ENCODE data around the gene OR56A3. TPM values are rescaled to one million over a fixed set of nuclear protein-coding genes. Genes with fewer than 3 reads are reported as not detected.

The OR56A3 gene
- total RNA-seq, 1 donor from 2014 or later, result not detected

- H3K4me3 ChIP-seq (ENCODE audit: low read depth, low read length), result no peak overlapping the region
- no peak for DNase-seq (ENCODE audit: low read depth)
- TF ChIP-seq CTCF (IDR thresholded peaks at IDR 0.05; ENCODE audit: insufficient read depth, low read length, poor library complexity, severe bottlenecking), result no peak
- H3K27me3 ChIP-seq (ENCODE audit: control insufficient read depth, insufficient read depth, low read length), result no peaks in the 10 kb centered on the region
- no peaks in the 10 kb centered on the region for H3K36me3 ChIP-seq (ENCODE audit: control insufficient read depth, insufficient read depth, low read length)
These were observed 18.6 kb upstream of the OR56A3 start for GRCh38 chr11:5923427-5923776.

DNA sequence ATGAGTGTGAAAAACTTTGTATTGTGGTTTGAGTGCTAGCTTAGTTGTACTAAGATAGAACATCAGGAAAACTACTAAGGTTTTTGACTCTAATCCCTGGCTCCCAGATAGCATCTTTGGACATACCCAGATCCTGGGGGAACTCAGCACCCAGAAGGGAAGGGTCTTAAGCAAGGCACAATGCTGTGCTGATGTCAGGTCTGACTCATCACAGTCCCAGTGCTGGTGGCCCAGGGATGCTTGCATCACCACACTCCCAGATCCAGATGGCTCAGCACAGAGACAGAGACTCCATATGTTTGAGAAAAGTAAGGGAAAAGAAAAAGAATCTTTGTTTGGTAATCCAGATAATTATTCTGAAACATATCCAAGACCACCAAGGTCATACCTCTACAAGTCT lies 18.3 kb upstream of the OR56A3 start:
- no peak for TF ChIP-seq CTCF (IDR thresholded peaks at IDR 0.05; ENCODE audit: insufficient read depth, low read length, poor library complexity, severe bottlenecking)
- H3K27me3 ChIP-seq (ENCODE audit: control insufficient read depth, insufficient read depth, low read length), result no peaks in the 10 kb centered on the region
- H3K4me3 ChIP-seq (ENCODE audit: low read depth, low read length), result no peak overlapping the region
- H3K36me3 ChIP-seq (ENCODE audit: control insufficient read depth, insufficient read depth, low read length), result no peaks in the 10 kb centered on the region
- DNase-seq (ENCODE audit: low read depth), result no peak

DNA sequence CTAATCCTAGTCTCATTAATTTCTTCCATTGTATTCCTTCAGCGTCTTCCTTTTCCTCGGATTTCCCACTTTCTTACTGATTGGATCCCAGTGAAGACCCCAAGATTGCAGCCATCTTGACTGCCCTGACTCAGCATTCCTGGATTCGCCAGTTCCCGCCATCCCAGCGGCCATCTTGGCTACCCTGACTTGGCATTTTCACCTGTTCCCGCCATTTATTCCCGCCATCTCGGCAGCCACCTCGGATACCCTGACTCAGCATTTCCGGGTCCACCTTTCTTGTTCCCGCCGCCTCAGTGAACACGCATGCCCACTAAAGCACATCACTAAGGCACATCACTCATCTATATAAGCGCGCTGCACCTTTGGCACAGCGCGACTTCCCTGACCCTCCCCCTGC lies 13.8 kb upstream of the OR56A3 start:
- Histone ChIP-seq H3K36me3 (ENCODE audit: control insufficient read depth, insufficient read depth, low read length) (no peaks in the 10 kb centered on the region), H3K27me3 (ENCODE audit: control insufficient read depth, insufficient read depth, low read length) (no peaks in the 10 kb centered on the region), H3K4me3 (ENCODE audit: low read depth, low read length) (no peak overlapping the region)
- DNase-seq (ENCODE audit: low read depth), result no peak
- TF ChIP-seq CTCF (IDR thresholded peaks at IDR 0.05; ENCODE audit: insufficient read depth, low read length, poor library complexity, severe bottlenecking), result no peak

DNA sequence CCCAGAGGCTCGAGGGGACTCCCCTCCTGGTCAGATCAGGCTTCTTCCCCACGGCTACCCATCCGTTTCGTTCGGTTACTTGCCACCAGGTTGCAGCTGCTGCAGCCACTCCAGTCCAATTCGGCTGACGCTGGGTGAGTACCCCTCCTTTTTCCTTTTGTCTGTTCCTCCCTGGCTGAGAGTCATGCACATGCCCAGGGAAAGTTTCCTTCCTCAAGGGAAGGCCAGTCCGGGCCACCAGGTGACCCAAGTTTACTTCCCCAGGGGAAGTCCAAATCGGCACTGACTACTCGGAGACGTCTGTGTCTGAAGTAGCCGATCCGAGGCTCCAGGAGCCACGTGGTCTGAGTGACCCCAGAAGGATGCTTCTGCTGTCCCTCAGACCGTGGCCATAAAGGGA lies 13.2 kb upstream of the OR56A3 start:
- H3K36me3 ChIP-seq (ENCODE audit: control insufficient read depth, insufficient read depth, low read length), result no peaks in the 10 kb centered on the region
- H3K4me3 ChIP-seq (ENCODE audit: low read depth, low read length), result no peak overlapping the region
- DNase-seq (ENCODE audit: low read depth), result no peak
- no peak for TF ChIP-seq CTCF (IDR thresholded peaks at IDR 0.05; ENCODE audit: insufficient read depth, low read length, poor library complexity, severe bottlenecking)
- H3K27me3 ChIP-seq (ENCODE audit: control insufficient read depth, insufficient read depth, low read length), result no peaks in the 10 kb centered on the region

- H3K36me3 ChIP-seq (ENCODE audit: control insufficient read depth, insufficient read depth, low read length), result no peaks in the 10 kb centered on the region
- no peak for TF ChIP-seq CTCF (IDR thresholded peaks at IDR 0.05; ENCODE audit: insufficient read depth, low read length, poor library complexity, severe bottlenecking)
- DNase-seq (ENCODE audit: low read depth), result no peak
- no peak overlapping the region for H3K4me3 ChIP-seq (ENCODE audit: low read depth, low read length)
- H3K27me3 ChIP-seq (ENCODE audit: control insufficient read depth, insufficient read depth, low read length), result no peaks in the 10 kb centered on the region
These were observed 12.3 kb upstream of the OR56A3 start for GRCh38 chr11:5929571-5930368.

DNA sequence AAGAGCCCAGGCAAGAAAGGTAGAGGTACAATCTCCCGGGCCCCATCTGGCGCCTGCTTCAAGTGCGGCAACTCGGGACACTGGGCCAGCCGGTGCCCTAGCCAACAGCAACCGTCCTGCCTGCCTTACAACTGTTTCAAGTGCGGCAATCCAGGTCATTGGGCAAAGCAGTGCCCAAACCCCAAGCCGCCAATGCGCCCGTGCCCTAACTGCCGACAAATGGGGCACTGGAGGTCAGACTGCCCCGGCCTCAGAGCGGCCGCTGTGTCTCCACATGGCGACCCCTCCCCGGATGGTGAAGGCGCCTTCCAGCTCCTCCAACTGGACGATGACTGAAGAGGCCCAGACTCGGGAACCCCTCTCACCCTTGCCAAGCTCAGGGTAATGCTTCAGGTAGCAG lies 11.4 kb upstream of the OR56A3 start:
- no peaks in the 10 kb centered on the region for H3K27me3 ChIP-seq (ENCODE audit: control insufficient read depth, insufficient read depth, low read length)
- no peak overlapping the region for H3K4me3 ChIP-seq (ENCODE audit: low read depth, low read length)
- TF ChIP-seq CTCF (IDR thresholded peaks at IDR 0.05; ENCODE audit: insufficient read depth, low read length, poor library complexity, severe bottlenecking), result no peak
- H3K36me3 ChIP-seq (ENCODE audit: control insufficient read depth, insufficient read depth, low read length), result no peaks in the 10 kb centered on the region
- no peak for DNase-seq (ENCODE audit: low read depth)

All from kidney epithelial cell (primary cell).